SIG-M5 treated with dmso at 0.1 percent for 504 hours (cell line): ENCODE data around the gene RAB20.
A peak's percentile ranks its signal among the peaks of the same experiment; 100 is the strongest.
"Not testable (repeated sequence)": the region's sequence is repeated elsewhere in the genome, so short reads cannot be mapped to it uniquely, and the experiment has no call there.

Experiments
- DNase-seq: peaks from one replicate; lab custom pipeline; 2025; ENCODE audit not compliant: unreplicated experiment; lab: John Stamatoyannopoulos, UW

RAB20 gene

GRCh38 chr13:110561344-110562035 is at the start of gene RAB20:
RAB20 (minus strand) TSS chr13:110561722; CDS start chr13:110561519, 203 bp downstream.
- peak; percentile 96 for DNase-seq

- peak; percentile 20 for DNase-seq
These were observed 49.6 kb upstream of the RAB20 start for GRCh38 chr13:110610955-110611595.

- no peak for DNase-seq
These were observed 46.2 kb upstream of the RAB20 start for GRCh38 chr13:110607675-110608224.

- not testable (repeated sequence) for DNase-seq
These were observed 44.8 kb upstream of the RAB20 start for GRCh38 chr13:110606281-110606680.

GRCh38 chr13:110605132-110605531 is 43.6 kb upstream of the RAB20 start:
- no peak for DNase-seq

- no peak for DNase-seq
These were observed 39.5 kb upstream of the RAB20 start for GRCh38 chr13:110600980-110601379.

GRCh38 chr13:110600261-110600819 is 38.8 kb upstream of the RAB20 start:
- DNase-seq, result no peak

- DNase-seq, result no peak
These were observed 35.6 kb upstream of the RAB20 start for GRCh38 chr13:110597041-110597689.

- DNase-seq, result peak; percentile 81
These were observed 32.1 kb upstream of the RAB20 start for GRCh38 chr13:110593430-110594130.

GRCh38 chr13:110592665-110593064 is 31.1 kb upstream of the RAB20 start:
- DNase-seq, result no peak

GRCh38 chr13:110590577-110590976 is 29.1 kb upstream of the RAB20 start:
- DNase-seq, result no peak

- no peak for DNase-seq
These were observed 28.4 kb upstream of the RAB20 start for GRCh38 chr13:110589793-110590390.

- DNase-seq, result no peak
These were observed 21.8 kb upstream of the RAB20 start for GRCh38 chr13:110583178-110583865.

GRCh38 chr13:110582421-110582954 is 21.0 kb upstream of the RAB20 start:
- no peak for DNase-seq

- no peak for DNase-seq
These were observed 20.1 kb upstream of the RAB20 start for GRCh38 chr13:110581506-110582185.

GRCh38 chr13:110580800-110581199 is 19.3 kb upstream of the RAB20 start:
- peak; percentile 17 for DNase-seq

GRCh38 chr13:110578363-110578762 is 16.8 kb upstream of the RAB20 start:
- DNase-seq, result no peak

- DNase-seq, result no peak
These were observed 15.4 kb upstream of the RAB20 start for GRCh38 chr13:110576736-110577476.

- no peak for DNase-seq
These were observed 14.5 kb upstream of the RAB20 start for GRCh38 chr13:110576070-110576394.
